Endometrial microvascular endothelial cells (primary cell): Measurements from ENCODE around the gene OXCT2. TPM values are rescaled to one million over a fixed set of nuclear protein-coding genes. Genes with fewer than 3 reads are reported as not detected.
"Not testable (repeated sequence)": the region's sequence is repeated elsewhere in the genome, so short reads cannot be mapped to it uniquely, and the experiment has no call there.

ENCODE experiments used
- in situ Hi-C: cut with HindIII; loops from 2 replicates; pipeline ENCODE4 v1.10.0; 2017; ENCODE audit warnings: low sequenced_read_pairs, low pct_unique_long_range_greater_than_20kb; ENCODE audit errors: inconsistent ontology term
- total RNA-seq: library from RNA; depleted of rRNA; stranded (reverse); fragments of >200 nt; gene quantifications from one replicate; pipeline ENCODE4 v1.2.3, GENCODE V29; 2015; ENCODE audit errors: inconsistent ontology term

Gene OXCT2
- total RNA-seq, 1 donor from 2014 or later, result 5.7 TPM

DNA sequence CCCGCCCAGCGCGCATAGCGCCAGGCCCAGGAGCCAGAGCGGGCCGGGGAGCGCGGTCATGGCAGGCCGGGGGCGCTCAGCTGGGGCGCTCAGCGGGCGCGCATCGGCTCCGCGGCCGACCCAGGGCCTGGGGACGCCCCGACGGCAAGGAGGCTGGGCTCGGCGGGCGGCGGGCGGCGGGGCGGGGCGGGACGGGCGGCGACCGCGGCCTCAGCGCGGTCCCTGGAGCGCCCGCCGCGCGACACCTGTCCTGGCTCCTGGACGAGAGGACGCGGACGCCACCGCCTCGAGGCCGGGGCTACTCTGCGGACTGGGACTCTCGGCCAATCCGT is 17.2 kb upstream of the OXCT2 start:
- in situ Hi-C loops, result no loop called here

DNA sequence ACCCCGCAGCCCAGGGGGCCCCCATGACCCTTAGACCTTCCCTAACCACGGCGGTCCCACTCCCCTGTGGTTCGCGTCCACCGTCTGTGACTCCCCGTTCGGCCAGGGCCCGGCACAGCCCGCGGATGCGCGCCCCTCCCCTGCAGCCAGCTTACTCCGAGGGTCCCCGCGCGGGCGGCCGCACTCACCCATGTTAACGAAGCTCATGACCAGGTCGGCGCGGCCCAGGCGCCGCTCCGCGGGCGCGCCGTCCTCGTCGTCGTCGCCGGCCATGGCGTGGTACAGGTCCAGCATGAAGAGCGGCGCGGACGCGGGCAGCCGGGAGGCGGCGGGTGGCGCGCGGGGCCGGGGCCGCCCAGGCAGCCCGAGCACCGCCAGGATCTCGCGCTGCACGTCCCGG is 16.8 kb upstream of the OXCT2 start:
- in situ Hi-C loops, result not testable (repeated sequence)

DNA sequence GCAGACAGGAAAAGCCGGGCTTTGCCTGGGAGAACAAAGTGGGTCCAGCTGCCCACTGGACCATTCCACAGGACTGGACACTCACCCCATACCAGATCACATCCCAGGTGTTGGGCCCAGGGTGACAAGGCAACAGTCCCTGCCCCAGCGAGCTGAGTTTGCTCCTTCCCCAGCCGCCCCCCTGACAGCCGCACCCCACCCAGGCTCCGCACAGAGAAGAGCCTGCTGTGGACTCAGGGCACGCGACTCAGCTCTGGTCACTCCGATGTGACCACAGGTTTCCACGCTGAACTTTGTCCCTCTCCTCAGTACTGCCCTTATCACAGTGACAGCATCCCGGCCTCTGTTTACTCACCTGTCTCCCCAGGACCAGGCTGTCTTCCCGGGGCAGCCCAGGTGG is 16.3 kb upstream of the OXCT2 start:
- in situ Hi-C loops, result no loop called here

DNA sequence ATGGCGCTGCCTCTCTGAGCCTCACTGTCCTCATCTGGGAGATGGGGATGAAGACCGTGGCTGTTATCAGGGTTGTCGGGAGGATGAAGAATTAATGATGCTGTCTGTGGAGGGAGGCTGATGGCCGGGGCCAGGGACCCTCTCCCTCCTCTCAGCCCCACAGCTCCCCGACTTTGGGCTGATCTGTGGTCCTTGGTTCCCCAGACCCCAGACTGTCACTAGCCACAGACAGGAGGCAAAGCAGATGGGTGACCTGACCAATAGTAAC is 15.9 kb upstream of the OXCT2 start:
- in situ Hi-C loops, result not testable (repeated sequence)

DNA sequence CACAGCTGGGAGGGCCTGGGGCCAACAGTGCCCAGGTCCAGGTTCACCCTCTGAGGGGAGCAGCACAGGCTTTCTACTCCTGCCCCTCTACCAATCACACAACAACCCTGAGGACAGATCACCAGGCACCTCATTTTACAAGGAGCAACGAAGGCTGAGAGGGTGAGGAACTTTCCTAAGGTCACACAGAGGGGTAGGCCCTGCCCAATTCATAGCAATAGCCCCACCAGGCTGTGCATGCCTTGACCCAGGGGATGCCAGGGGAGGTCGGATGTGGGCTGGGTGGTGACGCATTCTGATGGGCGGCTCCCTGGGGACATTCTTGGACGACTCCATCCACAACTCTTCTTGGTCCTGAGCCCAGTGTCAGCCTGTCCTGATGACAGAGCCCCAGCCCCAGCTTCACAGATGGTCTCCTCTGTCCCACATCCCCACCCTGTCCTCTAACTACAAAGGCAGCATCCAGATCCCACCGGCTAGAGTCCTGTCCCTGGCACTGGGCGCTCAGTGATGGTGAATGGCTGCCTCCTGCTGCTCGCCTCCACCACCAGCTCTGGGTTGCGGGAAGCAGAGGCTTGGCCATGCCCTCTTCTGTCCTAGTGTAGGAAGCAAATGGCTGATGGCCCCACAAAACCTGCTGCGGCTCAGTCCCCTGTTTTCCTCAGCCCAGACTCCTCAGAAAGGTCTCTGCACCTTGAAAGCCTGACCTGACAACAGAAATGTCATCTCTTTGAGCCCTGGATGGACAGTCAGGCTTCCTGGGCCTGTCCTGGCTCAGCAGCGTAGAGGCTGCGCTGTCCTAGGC is 15.4 kb upstream of the OXCT2 start:
- in situ Hi-C loops, result not testable (repeated sequence)

DNA sequence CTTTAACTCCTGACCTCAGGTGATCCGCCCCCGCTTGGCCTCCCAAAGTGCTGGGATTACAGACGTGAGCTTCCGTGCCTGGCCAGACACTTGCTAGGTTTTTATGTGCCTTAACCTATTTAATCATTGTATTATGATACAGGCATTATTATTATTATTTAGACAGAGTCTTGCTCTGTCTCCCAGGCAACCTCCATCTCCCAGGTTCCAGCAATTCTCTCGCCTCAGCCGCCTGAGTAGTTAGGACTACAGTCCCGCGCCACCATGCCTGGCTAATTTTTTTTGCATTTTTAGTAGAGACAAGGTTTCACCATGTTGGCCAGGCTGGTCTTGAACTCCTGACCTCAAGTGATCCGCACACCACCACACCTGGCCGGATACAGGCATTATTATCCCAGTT is 11.5 kb upstream of the OXCT2 start:
- in situ Hi-C loops, result not testable (repeated sequence)

DNA sequence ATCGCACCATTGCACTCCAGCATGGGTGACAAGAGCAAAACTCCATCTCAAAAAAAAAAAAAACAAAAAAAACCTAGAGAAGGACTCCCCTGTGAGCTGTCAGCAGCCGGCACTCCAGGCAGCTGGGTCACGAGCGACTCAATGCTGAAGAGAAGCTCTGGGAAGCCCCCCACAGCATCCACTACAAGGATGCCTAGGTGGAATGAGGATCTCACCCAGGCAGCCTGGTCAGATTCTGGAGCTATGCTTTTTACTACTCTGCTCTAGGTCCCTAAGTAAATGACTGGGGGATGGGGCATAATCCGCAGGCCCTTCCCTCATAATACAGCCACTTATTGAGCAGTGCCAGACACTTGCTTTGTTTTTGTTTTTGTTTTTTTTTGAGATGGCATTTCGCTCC is 11.0 kb upstream of the OXCT2 start:
- in situ Hi-C loops, result no loop called here

DNA sequence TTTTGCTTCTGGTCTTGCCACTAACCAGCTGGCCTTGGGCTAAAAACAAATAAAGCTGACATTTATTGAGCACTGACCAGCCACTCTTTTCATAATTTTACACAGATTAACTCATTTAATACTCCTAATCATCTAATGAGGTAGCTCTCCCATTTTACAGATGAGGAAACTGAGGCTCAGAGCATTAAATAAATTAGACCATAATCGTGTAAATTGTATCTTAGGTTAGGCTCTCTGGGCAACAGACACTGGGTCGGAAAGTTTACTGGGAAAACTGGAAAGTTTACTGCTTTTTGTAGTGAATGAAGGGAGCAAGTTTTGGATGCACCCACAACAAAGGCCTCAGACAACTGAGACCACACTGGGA is 10.2 kb upstream of the OXCT2 start:
- in situ Hi-C loops, result no loop called here

DNA sequence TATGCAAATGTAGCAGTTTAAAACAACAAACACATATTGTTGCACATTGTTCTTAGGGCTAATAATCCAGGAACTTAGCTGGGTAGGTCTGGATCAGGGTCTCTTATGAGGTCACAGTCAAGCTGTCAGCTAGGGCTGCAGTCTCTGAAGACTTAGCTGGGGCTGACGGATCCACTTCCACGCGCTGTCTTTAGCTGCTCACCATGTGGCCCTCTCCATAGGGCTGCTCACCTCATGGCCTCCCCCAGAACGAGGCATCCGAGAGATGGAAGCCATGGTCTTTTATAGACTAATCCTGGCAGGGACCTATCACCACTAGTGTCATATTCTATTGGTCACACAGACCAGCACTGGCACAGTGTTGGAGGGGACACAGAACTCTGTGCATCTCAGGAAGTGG is 8.7 kb upstream of the OXCT2 start:
- in situ Hi-C loops, result no loop called here

DNA sequence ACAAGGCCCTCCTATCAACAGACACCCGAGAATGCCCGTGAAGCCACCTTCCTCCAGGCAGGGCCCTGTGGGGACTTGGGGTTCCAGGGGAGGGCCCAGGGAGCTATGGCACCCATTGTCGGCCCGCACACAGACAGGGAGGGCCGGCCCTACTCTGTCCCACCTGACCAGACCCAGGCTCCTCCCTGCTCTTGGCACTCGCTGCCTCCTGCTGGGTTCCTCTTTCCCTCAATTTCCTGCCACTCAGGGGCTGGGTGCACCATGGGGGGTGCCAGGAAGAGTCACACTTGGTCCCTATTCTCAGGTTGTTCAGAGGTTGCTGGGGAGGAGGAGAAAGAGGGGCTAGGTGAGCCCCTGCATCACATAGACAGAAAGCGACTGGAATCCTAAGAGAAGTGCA is 8.0 kb upstream of the OXCT2 start:
- in situ Hi-C loops, result no loop called here

DNA sequence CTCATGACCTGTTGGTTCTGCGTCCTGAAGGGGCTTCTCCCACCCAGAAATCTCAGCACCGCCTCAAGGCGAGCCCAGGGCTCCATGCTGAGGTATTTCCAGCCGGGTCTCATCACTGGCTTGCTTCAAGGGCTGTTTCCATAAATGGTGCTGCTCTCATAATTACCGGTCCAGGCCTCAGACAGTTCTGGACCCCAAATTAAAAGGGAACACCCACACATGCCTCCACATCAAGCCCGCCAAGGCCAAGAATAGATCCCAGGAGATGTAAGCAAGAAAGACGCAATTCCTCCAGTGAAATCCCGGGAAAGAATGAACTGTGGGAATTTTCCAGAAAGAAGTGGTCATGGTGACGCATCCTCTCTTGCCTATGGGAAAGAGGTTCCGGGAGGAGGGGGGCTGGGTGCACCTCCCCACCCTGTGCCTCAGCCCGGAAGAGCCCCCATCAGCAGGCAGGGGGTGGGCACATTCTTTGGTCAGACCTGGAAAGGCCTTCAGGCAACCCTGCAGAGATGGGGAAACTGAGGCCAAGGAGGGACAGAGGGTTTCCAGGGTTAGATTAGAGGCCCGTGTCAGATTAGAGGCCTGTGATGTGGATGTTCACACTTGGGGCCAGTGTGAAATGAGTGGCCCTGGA is 7.4 kb upstream of the OXCT2 start:
- in situ Hi-C loops, result not testable (repeated sequence)

DNA sequence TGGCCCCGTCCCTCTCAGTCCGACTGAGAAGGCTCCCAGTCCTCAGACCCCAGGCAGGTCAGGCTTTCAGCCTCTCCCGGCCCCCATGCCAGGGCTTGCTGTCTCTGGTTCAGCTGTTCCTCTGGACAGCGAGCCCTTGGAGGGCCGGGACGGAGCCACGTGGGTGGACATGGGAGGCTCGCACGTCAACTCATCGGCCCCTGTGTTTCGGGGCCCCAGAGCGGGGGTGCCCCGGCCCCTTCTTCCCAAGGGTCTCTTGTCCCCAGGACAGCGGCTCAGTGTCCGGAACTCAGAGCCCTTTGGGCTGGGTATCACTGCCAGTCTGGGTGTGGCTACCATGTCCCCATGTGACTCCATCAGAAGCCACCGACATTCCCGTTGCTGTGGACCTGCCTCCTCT is 6.7 kb upstream of the OXCT2 start:
- in situ Hi-C loops, result not testable (repeated sequence)

DNA sequence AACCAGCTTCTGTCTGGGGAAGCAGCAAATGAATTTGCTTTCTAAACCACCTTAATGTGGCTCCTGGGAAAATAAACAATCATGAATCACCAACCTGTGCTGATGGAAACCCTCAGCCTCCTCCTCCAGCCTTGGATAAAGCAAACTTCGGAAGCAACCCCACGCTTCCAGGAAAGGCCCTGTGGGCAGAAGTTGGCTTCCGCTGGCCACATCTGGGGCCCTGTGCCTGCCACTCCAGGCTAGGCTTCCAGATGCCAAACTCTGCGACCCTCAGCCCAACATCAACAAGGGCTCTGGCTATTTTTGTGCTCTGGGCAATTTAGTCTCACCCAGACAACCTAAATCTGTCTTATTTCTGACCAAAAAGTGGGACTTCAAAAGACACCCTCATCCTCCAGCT is 6.2 kb upstream of the OXCT2 start:
- in situ Hi-C loops, result no loop called here

DNA sequence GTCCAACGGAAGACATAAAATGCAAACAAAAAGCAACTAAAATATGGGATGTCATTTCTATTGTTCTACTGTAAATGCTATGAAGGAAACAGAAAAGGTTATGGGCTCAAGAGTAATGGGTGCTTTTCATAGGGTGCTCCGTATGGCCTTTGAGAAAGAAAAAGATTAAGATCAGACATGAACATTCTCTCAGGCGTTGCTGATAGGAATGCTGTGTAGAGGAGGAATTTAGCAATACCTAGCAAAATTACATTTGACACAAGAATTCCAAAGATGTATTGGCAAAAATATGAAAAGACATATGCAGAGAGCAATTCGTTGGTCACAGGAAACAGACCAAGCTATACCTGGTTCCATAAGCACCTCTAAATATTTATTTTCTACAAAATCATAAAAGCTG is 5.7 kb upstream of the OXCT2 start:
- in situ Hi-C loops, result no loop called here

DNA sequence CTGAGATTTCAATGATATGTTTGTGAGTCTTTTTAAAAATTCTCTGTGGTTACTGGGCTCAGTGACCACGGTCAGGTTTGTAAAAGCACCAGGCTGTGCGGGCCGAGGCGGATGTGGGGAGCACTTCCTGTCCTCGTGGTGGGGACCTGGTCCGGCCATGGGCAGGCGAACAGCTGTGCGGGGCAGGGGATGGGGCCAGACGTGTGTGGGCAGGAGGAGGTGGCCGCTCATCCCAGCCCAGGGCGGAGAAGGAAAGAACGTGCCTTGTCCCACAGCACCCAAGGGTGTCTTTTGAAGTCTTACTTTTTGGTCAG is 5.2 kb upstream of the OXCT2 start:
- in situ Hi-C loops, result no loop called here

DNA sequence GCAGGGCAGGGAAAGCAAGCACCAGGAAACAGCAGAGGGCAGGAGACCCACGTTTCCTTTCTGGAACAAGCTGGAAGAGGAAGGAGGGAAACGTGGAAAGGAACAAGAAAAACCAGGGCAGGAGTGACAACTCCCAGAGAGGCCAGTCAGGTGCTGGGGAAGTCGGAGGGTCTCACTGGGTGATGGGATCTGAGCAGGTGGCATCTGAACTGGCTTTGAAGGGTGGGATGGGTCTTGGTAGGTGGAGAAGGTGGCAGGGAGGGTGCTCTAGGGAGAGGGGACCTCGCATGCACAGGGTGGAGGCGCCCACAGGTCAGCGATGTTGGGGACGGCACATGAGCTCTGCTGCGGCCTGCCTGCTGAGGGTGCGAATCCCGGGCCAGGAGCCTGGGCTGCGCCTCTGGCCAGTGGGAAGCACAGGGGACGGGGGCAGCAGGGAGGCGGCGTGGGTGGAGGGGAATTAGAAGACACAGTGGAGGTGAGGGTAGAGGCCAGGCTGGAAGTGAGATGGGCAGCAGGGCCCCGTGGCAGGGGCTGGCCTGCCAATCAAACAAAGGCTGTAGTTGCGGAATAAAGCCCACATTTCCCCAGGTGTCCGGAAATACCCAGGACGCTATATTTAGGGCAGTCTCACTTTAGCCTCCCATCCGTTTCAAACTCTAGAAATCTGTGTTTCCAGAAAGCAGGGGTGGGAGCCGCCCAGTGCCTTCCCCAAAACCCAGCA is 4.7 kb upstream of the OXCT2 start:
- in situ Hi-C loops, result not testable (repeated sequence)

DNA sequence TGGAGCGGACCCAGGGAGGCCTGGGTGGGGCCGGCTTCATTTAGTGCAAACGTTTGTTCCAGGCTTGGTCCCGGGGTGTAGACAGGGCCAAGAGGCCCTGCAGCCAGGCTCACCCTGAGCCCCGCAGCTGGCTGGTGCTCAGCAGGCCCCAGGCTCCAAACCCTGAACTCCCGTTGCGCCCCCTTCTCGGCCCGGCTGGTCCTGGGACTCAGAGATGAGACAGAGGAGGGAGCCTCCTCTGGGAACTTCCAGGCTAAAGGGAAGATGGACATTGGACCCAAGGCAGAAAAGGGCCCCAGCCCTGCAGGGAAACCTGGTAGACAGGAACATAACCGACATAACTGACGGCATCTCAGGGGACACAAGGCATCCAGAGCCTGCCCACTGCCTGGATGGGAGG is 4.0 kb upstream of the OXCT2 start:
- in situ Hi-C loops, result not testable (repeated sequence)

DNA sequence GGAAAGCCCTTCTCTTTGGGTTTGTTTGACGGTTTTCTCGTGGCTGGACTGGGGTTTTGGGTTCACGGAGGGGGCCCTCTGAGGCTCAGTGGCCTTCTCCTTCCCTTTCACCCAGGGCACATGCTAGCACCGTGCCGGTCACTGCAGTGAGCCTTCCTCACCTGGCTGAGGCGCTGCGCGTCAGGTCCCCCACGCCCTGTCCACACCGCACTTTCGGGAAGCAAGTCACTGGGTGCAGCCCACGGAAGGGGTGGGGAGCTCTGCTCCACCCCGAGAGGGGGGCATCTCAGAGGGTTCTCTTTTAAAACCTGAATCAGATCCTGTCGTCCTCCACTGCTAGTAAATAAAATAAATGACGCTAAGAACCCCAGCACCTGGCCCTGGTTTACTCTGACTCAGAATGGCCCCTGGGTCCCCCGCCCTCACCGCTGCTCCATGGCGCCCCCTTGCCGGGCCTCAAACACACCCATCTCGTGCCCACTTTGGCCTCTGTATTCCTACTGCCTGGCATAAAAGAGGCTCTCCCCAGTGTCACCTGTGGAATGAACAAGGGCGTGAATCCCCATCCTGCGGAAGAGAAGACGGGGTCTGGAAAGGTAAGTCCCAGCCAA is 2.3 kb upstream of the OXCT2 start:
- in situ Hi-C loops, result not testable (repeated sequence)

DNA sequence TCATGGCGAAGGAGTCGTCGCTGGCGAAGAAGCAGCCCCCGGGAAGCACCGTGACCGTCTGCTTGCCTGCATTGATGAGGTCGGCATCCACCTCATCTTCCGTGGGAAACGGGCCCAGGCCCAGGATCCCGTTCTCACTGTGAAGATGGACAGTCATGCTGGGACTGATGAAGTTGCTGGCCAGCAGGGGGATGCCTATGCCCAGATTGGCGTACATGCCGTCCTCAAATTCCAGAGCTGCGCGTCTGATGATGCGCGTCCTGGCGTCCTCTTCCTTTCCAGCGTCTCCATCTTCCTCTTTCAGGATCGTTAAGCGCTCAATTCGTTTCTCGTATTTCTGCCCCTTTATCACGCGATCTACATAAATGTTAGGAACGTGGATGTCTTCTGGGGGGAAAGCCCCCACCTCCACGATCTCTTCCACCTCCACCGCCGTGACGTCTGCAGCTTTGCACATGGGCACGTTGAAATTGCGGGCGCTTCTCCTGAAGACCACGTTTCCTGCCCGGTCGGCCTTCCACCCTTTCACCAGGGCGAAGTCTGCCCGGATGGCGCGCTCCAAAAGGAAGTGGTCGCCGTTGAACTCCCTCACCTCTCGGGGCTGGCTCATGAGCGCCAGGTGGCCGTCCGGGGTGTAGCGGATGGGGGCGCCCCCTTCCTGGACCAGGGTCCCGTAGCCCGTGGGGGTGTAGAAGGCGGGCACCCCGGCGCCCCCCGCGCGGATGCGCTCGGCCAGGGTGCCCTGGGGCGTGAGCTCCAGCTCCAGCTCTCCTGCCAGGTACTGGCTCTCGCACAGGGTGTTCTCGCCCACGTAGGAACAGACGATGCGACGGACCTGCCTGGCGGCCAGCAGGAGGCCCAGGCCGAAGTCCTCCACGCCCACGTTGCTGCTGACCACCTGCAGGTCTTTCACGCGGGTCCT is 787 bp downstream of the OXCT2 start:
- in situ Hi-C loops, result not testable (repeated sequence)
